Activated CD8-positive, alpha-beta memory T cell treated with anti-CD3 and anti-CD28 coated beads, Interleukin-2, amount 10 ng/mL, durations not matched to agents 7 days and 5 days (primary cell): Measurements from ENCODE around the gene ZSCAN18. TPM values are rescaled to one million over a fixed set of nuclear protein-coding genes. Genes with fewer than 3 reads are reported as not detected.
A peak's percentile ranks its signal among the peaks of the same experiment; 100 is the strongest.

ENCODE experiments used
- ATAC-seq: fragments of 150-1000 bp; cut with Tn5 transposase; one replicate; pipeline ENCODE4 v1.10.0; 2021; ENCODE audit warnings: moderate library complexity
- CTCF ChIA-PET: fragments of 350-600 bp; sonication (Branson Sonifier 250); formaldehyde crosslinking; loops from one replicate; lab custom pipeline; 2021; ENCODE audit warnings: antibody characterized with exemption; lab: Charles Lee
- DNase-seq: peaks from one replicate; pipeline ENCODE4 v3.0.0-alpha.2; 2020
- H3K27ac Mint-ChIP-seq: one replicate; pipeline ENCODE4 v1.8.0; 2021; ENCODE audit warnings: mild to moderate bottlenecking, mixed read lengths
- H3K27me3 Mint-ChIP-seq: one replicate; pipeline ENCODE4 v1.8.0; 2021; ENCODE audit warnings: mixed read lengths
- H3K36me3 Mint-ChIP-seq: one replicate; pipeline ENCODE4 v1.8.0; 2021; ENCODE audit warnings: mild to moderate bottlenecking, mixed read lengths
- H3K4me1 Mint-ChIP-seq: one replicate; pipeline ENCODE4 v1.8.0; 2021; ENCODE audit warnings: mixed read lengths
- H3K4me3 Mint-ChIP-seq: one replicate; pipeline ENCODE4 v1.8.0; 2021; ENCODE audit warnings: mild to moderate bottlenecking, moderate library complexity, mixed read lengths
- H3K9me3 Mint-ChIP-seq: one replicate; pipeline ENCODE4 v1.8.0; 2022; ENCODE audit warnings: low read depth, mixed read lengths
- total RNA-seq, 2 experiments: library from RNA; stranded (reverse); gene quantifications; one replicate each; pipeline ENCODE4 v1.2.3, GENCODE V29; 2021

ZSCAN18 gene
- total RNA-seq, 2 experiments from 2014 or later = 15.9 to 24.8 TPM

GRCh38 chr19:58067240-58067912, 30.7 kb downstream of the ZSCAN18 start:
- Mint-ChIP-seq H3K4me1 (no peaks in the 10 kb centered on the region), H3K9me3 (peaks cover 51% of the 10 kb centered on the region), H3K27ac (no peak overlapping the region), H3K36me3 (peaks cover 28% of the 10 kb centered on the region), H3K27me3 (no peaks in the 10 kb centered on the region), H3K4me3 (no peak overlapping the region)
- ATAC-seq = no peak
- CTCF ChIA-PET = no interaction called here
- no peak for DNase-seq

GRCh38 chr19:58063712-58064111, 34.3 kb downstream of the ZSCAN18 start:
- H3K4me1 Mint-ChIP-seq = peaks cover 3% of the 10 kb centered on the region

GRCh38 chr19:58060231-58060630, 37.8 kb downstream of the ZSCAN18 start:
- no peaks in the 10 kb centered on the region for H3K27me3 Mint-ChIP-seq
- CTCF ChIA-PET = no interaction called here
- H3K4me3 Mint-ChIP-seq = no peak overlapping the region
- H3K4me1 Mint-ChIP-seq = peaks cover 3% of the 10 kb centered on the region
- H3K9me3 Mint-ChIP-seq = peaks cover 13% of the 10 kb centered on the region
- DNase-seq (no peak), ATAC-seq (no peak)
- peaks cover 15% of the 10 kb centered on the region for H3K36me3 Mint-ChIP-seq
- no peak overlapping the region for H3K27ac Mint-ChIP-seq

More at GRCh38 chr19:58063712-58064111, 34.3 kb downstream of the ZSCAN18 start:
- no peak overlapping the region for H3K27ac Mint-ChIP-seq
- CTCF ChIA-PET = no interaction called here
- no peak overlapping the region for H3K4me3 Mint-ChIP-seq
- DNase-seq (no peak), ATAC-seq (no peak)
- no peaks in the 10 kb centered on the region for H3K27me3 Mint-ChIP-seq
- H3K9me3 Mint-ChIP-seq = peaks cover 39% of the 10 kb centered on the region
- peaks cover 29% of the 10 kb centered on the region for H3K36me3 Mint-ChIP-seq

- peaks cover 3% of the 10 kb centered on the region for H3K4me1 Mint-ChIP-seq
- DNase-seq (no peak), ATAC-seq (peak; percentile 26)
- no peaks in the 10 kb centered on the region for H3K27me3 Mint-ChIP-seq
- H3K36me3 Mint-ChIP-seq = peaks cover 19% of the 10 kb centered on the region
- H3K4me3 Mint-ChIP-seq = no peak overlapping the region
- peaks cover 9% of the 10 kb centered on the region for H3K9me3 Mint-ChIP-seq
- no peak overlapping the region for H3K27ac Mint-ChIP-seq
- CTCF ChIA-PET = no interaction called here
These were observed 38.4 kb downstream of the ZSCAN18 start for GRCh38 chr19:58059671-58060078.

- ATAC-seq (peak; percentile 88), DNase-seq (peak; percentile 72)
- CTCF ChIA-PET = no interaction called here
- Mint-ChIP-seq H3K4me3 (peak within 1 kb of the TSS; percentile 42), H3K27me3 (no peaks in the 10 kb centered on the region), H3K9me3 (peaks cover 9% of the 10 kb centered on the region), H3K36me3 (peaks cover 21% of the 10 kb centered on the region), H3K4me1 (peaks cover 3% of the 10 kb centered on the region), H3K27ac (peak within 1 kb of the TSS; percentile 58)
These were observed 38.9 kb downstream of the ZSCAN18 start, which contains the start of gene ZNF135 for GRCh38 chr19:58059003-58059670. TSS of gene ZNF135 (plus strand) at chr19:58059282. CDS start at chr19:58060003, 721 bp downstream.

- Mint-ChIP-seq H3K4me1 (peaks cover 3% of the 10 kb centered on the region), H3K9me3 (peaks cover 6% of the 10 kb centered on the region), H3K4me3 (peak overlapping the region; percentile 42), H3K27ac (peak overlapping the region; percentile 58), H3K27me3 (no peaks in the 10 kb centered on the region), H3K36me3 (peaks cover 19% of the 10 kb centered on the region)
- CTCF ChIA-PET = no interaction called here
- no peak for ATAC-seq
- no peak for DNase-seq
These were observed 39.6 kb downstream of the ZSCAN18 start for GRCh38 chr19:58058467-58058866.

- Mint-ChIP-seq H3K27me3 (no peaks in the 10 kb centered on the region), H3K4me3 (no peak overlapping the region), H3K36me3 (peaks cover 19% of the 10 kb centered on the region), H3K4me1 (peaks cover 3% of the 10 kb centered on the region), H3K9me3 (peaks cover 7% of the 10 kb centered on the region), H3K27ac (no peak overlapping the region)
- ATAC-seq (no peak), DNase-seq (no peak)
- CTCF ChIA-PET = no interaction called here
These were observed 41.2 kb downstream of the ZSCAN18 start for GRCh38 chr19:58056861-58057260.

GRCh38 chr19:58056261-58056660, 41.8 kb downstream of the ZSCAN18 start:
- Mint-ChIP-seq H3K4me3 (no peak overlapping the region), H3K9me3 (peaks cover 10% of the 10 kb centered on the region), H3K27ac (no peak overlapping the region), H3K4me1 (peaks cover 3% of the 10 kb centered on the region), H3K36me3 (peaks cover 19% of the 10 kb centered on the region), H3K27me3 (no peaks in the 10 kb centered on the region)
- CTCF ChIA-PET = no interaction called here
- no peak for DNase-seq
- no peak for ATAC-seq

GRCh38 chr19:58054901-58055874, 42.8 kb downstream of the ZSCAN18 start:
- Mint-ChIP-seq H3K36me3 (peaks cover 18% of the 10 kb centered on the region), H3K4me3 (no peak overlapping the region), H3K4me1 (peaks cover 3% of the 10 kb centered on the region), H3K9me3 (peaks cover 15% of the 10 kb centered on the region), H3K27me3 (no peaks in the 10 kb centered on the region), H3K27ac (no peak overlapping the region)
- CTCF ChIA-PET = no interaction called here
- no peak for DNase-seq
- ATAC-seq = no peak

- H3K9me3 Mint-ChIP-seq = peaks cover 20% of the 10 kb centered on the region
- CTCF ChIA-PET = no interaction called here
- H3K27me3 Mint-ChIP-seq = no peaks in the 10 kb centered on the region
- H3K4me3 Mint-ChIP-seq = no peak overlapping the region
- DNase-seq (no peak), ATAC-seq (no peak)
- peaks cover 10% of the 10 kb centered on the region for H3K36me3 Mint-ChIP-seq
- H3K27ac Mint-ChIP-seq = no peak overlapping the region
- no peaks in the 10 kb centered on the region for H3K4me1 Mint-ChIP-seq
These were observed 44.4 kb downstream of the ZSCAN18 start for GRCh38 chr19:58053480-58054156.

- CTCF ChIA-PET = no interaction called here
- H3K27me3 Mint-ChIP-seq = no peaks in the 10 kb centered on the region
- DNase-seq (no peak), ATAC-seq (no peak)
- H3K4me3 Mint-ChIP-seq = no peak overlapping the region
- H3K4me1 Mint-ChIP-seq = no peaks in the 10 kb centered on the region
- peaks cover 20% of the 10 kb centered on the region for H3K9me3 Mint-ChIP-seq
- no peak overlapping the region for H3K27ac Mint-ChIP-seq
- peaks cover 9% of the 10 kb centered on the region for H3K36me3 Mint-ChIP-seq
These were observed 45.8 kb downstream of the ZSCAN18 start for GRCh38 chr19:58052256-58052655.

- no peak overlapping the region for H3K4me3 Mint-ChIP-seq
- CTCF ChIA-PET = no interaction called here
- no peak overlapping the region for H3K27ac Mint-ChIP-seq
- H3K9me3 Mint-ChIP-seq = peaks cover 40% of the 10 kb centered on the region
- peaks cover 6% of the 10 kb centered on the region for H3K36me3 Mint-ChIP-seq
- ATAC-seq (no peak), DNase-seq (no peak)
- no peaks in the 10 kb centered on the region for H3K27me3 Mint-ChIP-seq
- no peaks in the 10 kb centered on the region for H3K4me1 Mint-ChIP-seq
These were observed 50.4 kb downstream of the ZSCAN18 start for GRCh38 chr19:58047672-58048071.

GRCh38 chr19:58046856-58047255, 51.2 kb downstream of the ZSCAN18 start:
- H3K27ac Mint-ChIP-seq = no peak overlapping the region
- CTCF ChIA-PET = no interaction called here
- no peaks in the 10 kb centered on the region for H3K4me1 Mint-ChIP-seq
- H3K4me3 Mint-ChIP-seq = no peak overlapping the region
- H3K27me3 Mint-ChIP-seq = no peaks in the 10 kb centered on the region
- no peak for DNase-seq
- no peak for ATAC-seq
- peaks cover 39% of the 10 kb centered on the region for H3K9me3 Mint-ChIP-seq
- H3K36me3 Mint-ChIP-seq = peaks cover 6% of the 10 kb centered on the region
